IMR-90 (cell line): ENCODE results near the gene CARNS1. TPM values are rescaled to one million over a fixed set of nuclear protein-coding genes. Genes with fewer than 3 reads are reported as not detected.

Experiments used
- ATAC-seq: fragments of 200-7000 bp; cut with Tn5 transposase; 2 replicates; pipeline ENCODE4 v1.9.1; 2020; ENCODE audit warnings: low read depth, mild to moderate bottlenecking, moderate library complexity
- BruUV-seq: library from RNA; stranded (reverse); fragments of 400-500 nt; replicated peaks from 2 replicates; lab custom pipeline; 2021; lab: Mats Ljungman, UMichigan
- CTCF ChIA-PET: fragments of 300-600 bp; formaldehyde crosslinking; extraction: SDS; loops from one replicate; lab custom pipeline; 2021; ENCODE audit warnings: antibody characterized with exemption; lab: Yijun Ruan, JAX
- POLR2A ChIA-PET: fragments of 300-600 bp; sonication (Branson Sonifier 250); formaldehyde crosslinking; loops from one replicate; lab custom pipeline; 2022; ENCODE audit warnings: antibody characterized with exemption; ENCODE audit not compliant: unreplicated experiment; lab: Charles Lee
- DNase-seq: peaks from one replicate; pipeline ENCODE4 v3.0.0; 2013
- H2AFZ ChIP-seq: replicated peaks from 2 replicates; pipeline ENCODE3; 2013; ENCODE audit warnings: low read length, mild to moderate bottlenecking; ENCODE audit not compliant: poor library complexity
- H2AK5ac ChIP-seq: 2 replicates; pipeline ENCODE4 v1.6.1; 2013; ENCODE audit warnings: low read depth, low read length, inconsistent platforms
- H2AK9ac ChIP-seq: replicated peaks from 2 replicates; pipeline ENCODE3; 2013; ENCODE audit warnings: mild to moderate bottlenecking, low read depth, low read length, moderate library complexity; ENCODE audit not compliant: poor library complexity
- H2BK120ac ChIP-seq: 2 replicates; pipeline ENCODE4 v1.6.1; 2013; ENCODE audit warnings: low read depth, low read length, inconsistent platforms
- H2BK15ac ChIP-seq: 3 replicates; pipeline ENCODE4 v1.6.1; 2013; ENCODE audit warnings: low read depth, low read length, inconsistent platforms
- H2BK20ac ChIP-seq: 2 replicates; pipeline ENCODE4 v1.6.1; 2013; ENCODE audit warnings: low read depth, mild to moderate bottlenecking, inconsistent platforms, low read length, moderate library complexity
- H2BK5ac ChIP-seq: 2 replicates; pipeline ENCODE4 v1.6.1; 2013; ENCODE audit warnings: mild to moderate bottlenecking, low read depth, low read length, inconsistent platforms; ENCODE audit not compliant: poor library complexity, severe bottlenecking
- H3K14ac ChIP-seq: replicated peaks from 2 replicates; pipeline ENCODE4 v1.6.1; 2013; ENCODE audit warnings: low read depth, low read length, inconsistent platforms
- H3K18ac ChIP-seq: 2 replicates; pipeline ENCODE4 v1.6.1; 2013; ENCODE audit warnings: low read depth, low read length, control low read depth
- H3K23ac ChIP-seq: 2 replicates; pipeline ENCODE4 v1.6.1; 2013; ENCODE audit warnings: low read depth, low read length, inconsistent platforms
- H3K27ac ChIP-seq: 2 replicates; pipeline ENCODE4 v1.5.1; 2013; ENCODE audit warnings: mild to moderate bottlenecking, control low read depth, low read length; ENCODE audit not compliant: insufficient read depth
- H3K27me3 ChIP-seq: 2 replicates; pipeline ENCODE4 v1.6.1; 2013; ENCODE audit warnings: low read length; ENCODE audit not compliant: control insufficient read depth, insufficient read depth
- H3K36me3 ChIP-seq: 2 replicates; pipeline ENCODE4 v1.6.1; 2013; ENCODE audit warnings: low read length, mixed read lengths; ENCODE audit not compliant: control insufficient read depth, insufficient read depth
- H3K4ac ChIP-seq: 2 replicates; pipeline ENCODE4 v1.6.1; 2013; ENCODE audit warnings: low read depth, low read length, inconsistent platforms
- H3K4me1 ChIP-seq: 2 replicates; pipeline ENCODE4 v1.6.1; 2013; ENCODE audit warnings: low read length, mixed read lengths; ENCODE audit not compliant: control insufficient read depth, insufficient read depth
- H3K4me2 ChIP-seq: 2 replicates; pipeline ENCODE4 v1.6.1; 2013; ENCODE audit warnings: low read depth, mild to moderate bottlenecking, control low read depth, low read length, moderate library complexity
- H3K4me3 ChIP-seq: 2 replicates; pipeline ENCODE4 v1.5.1; 2013; ENCODE audit warnings: low read depth, mild to moderate bottlenecking, control low read depth, low read length, moderate library complexity; ENCODE audit not compliant: insufficient read depth
- H3K56ac ChIP-seq: 2 replicates; pipeline ENCODE4 v1.6.1; 2013; ENCODE audit warnings: low read length, inconsistent platforms; ENCODE audit not compliant: insufficient read depth; ENCODE audit errors: extremely low read depth
- H3K79me1 ChIP-seq, 2 experiments: 2 replicates each; pipeline ENCODE4 v1.6.1; 2013; ENCODE audit warnings: low read length in 2 of 2, inconsistent platforms in 1 of 2, low read depth in 1 of 2
- H3K9ac ChIP-seq: 2 replicates; pipeline ENCODE4 v1.6.1; 2013; ENCODE audit warnings: low read depth, low read length, control low read depth
- H3K9me1 ChIP-seq: 2 replicates; pipeline ENCODE4 v1.6.1; 2013; ENCODE audit warnings: low read length, inconsistent platforms; ENCODE audit not compliant: insufficient read depth
- H3K9me3 ChIP-seq: 2 replicates; pipeline ENCODE4 v1.6.1; 2013; ENCODE audit warnings: low read length; ENCODE audit not compliant: control insufficient read depth, insufficient read depth
- H4K20me1 ChIP-seq: 2 replicates; pipeline ENCODE4 v1.6.1; 2013; ENCODE audit warnings: low read length, inconsistent platforms; ENCODE audit not compliant: insufficient read depth
- H4K5ac ChIP-seq: 2 replicates; pipeline ENCODE4 v1.6.1; 2013; ENCODE audit warnings: mild to moderate bottlenecking, low read depth, low read length, control low read depth
- H4K8ac ChIP-seq, 2 experiments: 2 replicates each; pipeline ENCODE4 v1.6.1; 2013; ENCODE audit warnings: low read depth in 2 of 2, low read length in 2 of 2, control low read depth in 1 of 2, inconsistent platforms in 1 of 2
- H4K91ac ChIP-seq: 2 replicates; pipeline ENCODE4 v1.6.1; 2013; ENCODE audit warnings: low read depth, low read length, inconsistent platforms; ENCODE audit not compliant: insufficient read depth
- BHLHE40 ChIP-seq: fragments of 150-350 bp; IDR thresholded peaks from 2 replicates; pipeline ENCODE4 v1.6.1; 2016; ENCODE audit warnings: mild to moderate bottlenecking, low read depth, low read length
- CEBPB ChIP-seq: IDR thresholded peaks from 2 replicates; pipeline ENCODE4 v1.6.1; 2012; ENCODE audit warnings: low read depth, low read length, improper control_type of control experiment
- CHD1 ChIP-seq: IDR thresholded peaks from 2 replicates; pipeline ENCODE4 v1.6.1; 2012; ENCODE audit warnings: low read depth, low read length, improper control_type of control experiment
- FOS ChIP-seq: fragments of 150-350 bp; IDR thresholded peaks from 2 replicates; pipeline ENCODE4 v1.6.1; 2016; ENCODE audit warnings: low read depth, low read length
- MAZ ChIP-seq: IDR thresholded peaks from 2 replicates; pipeline ENCODE4 v1.6.1; 2012; ENCODE audit warnings: low read depth, mild to moderate bottlenecking, low read length, improper control_type of control experiment, moderate library complexity, borderline replicate concordance
- MXI1 ChIP-seq: IDR thresholded peaks from 2 replicates; pipeline ENCODE4 v1.6.1; 2012; ENCODE audit warnings: low read depth, mild to moderate bottlenecking, low read length, moderate library complexity, borderline replicate concordance
- NFE2L2 ChIP-seq: fragments of 150-350 bp; IDR thresholded peaks from 2 replicates; pipeline ENCODE4 v1.6.1; 2016; ENCODE audit warnings: low read depth, mild to moderate bottlenecking, low read length
- POLR2A ChIP-seq: IDR thresholded peaks from 2 replicates; pipeline ENCODE4 v1.6.1; 2012; ENCODE audit warnings: mild to moderate bottlenecking, low read depth, low read length
- RAD21 ChIP-seq: IDR thresholded peaks from 2 replicates; pipeline ENCODE4 v1.6.1; 2012; ENCODE audit warnings: low read length, improper control_type of control experiment
- RCOR1 ChIP-seq: IDR thresholded peaks from 2 replicates; pipeline ENCODE4 v1.6.1; 2012; ENCODE audit warnings: mild to moderate bottlenecking, low read length, improper control_type of control experiment; ENCODE audit not compliant: insufficient replicate concordance
- RFX5 ChIP-seq: IDR thresholded peaks from 2 replicates; pipeline ENCODE4 v1.8.0; 2012; ENCODE audit warnings: low read depth, mild to moderate bottlenecking, low read length, moderate library complexity
- SMC3 ChIP-seq: fragments of 150-350 bp; IDR thresholded peaks from 2 replicates; pipeline ENCODE4 v1.6.1; 2016; ENCODE audit warnings: low read depth, mild to moderate bottlenecking, antibody characterized with exemption, low read length, moderate library complexity
- WGBS, 2 experiments: methylation state at CpG; one replicate each; pipeline versions ENCODE4 v1.1.5 to v1.1.7; 2013; ENCODE audit warnings: missing lambda C conversion rate in 2 of 2; ENCODE audit not compliant: insufficient read length in 1 of 2; ENCODE audit errors: extremely low coverage in 2 of 2; 5-methylcytosine and 5-hydroxymethylcytosine counted together
- dilution Hi-C: fragments of 300-500 bp; cut with HindIII; formaldehyde crosslinking; loops from one replicate; pipeline ENCODE4 v1.14.3; 2018; ENCODE audit warnings: low sequenced_read_pairs; ENCODE audit not compliant: unreplicated experiment
- in situ Hi-C: fragments of 300-500 bp; cut with MboI; formaldehyde crosslinking; loops from 3 replicates; pipeline ENCODE4 v1.14.3; 2019; ENCODE audit warnings: low sequenced_read_pairs, inconsistent platforms, mixed read lengths
- intact Hi-C: fragments of 100-400 bp; cut with micrococcal nuclease; formaldehyde crosslinking; loops from 2 replicates; pipeline ENCODE4 v1.10.0; 2022
- polyA plus RNA-seq, 3 experiments: library from polyadenylated mRNA; depleted of rRNA; stranded (reverse); fragments of >200 nt; gene quantifications; 2 replicates each; pipeline ENCODE4 v1.2.3, GENCODE V29; 2012; ENCODE audit warnings: low replicate concordance in 1 of 3
- total RNA-seq: library from RNA; depleted of rRNA; stranded (reverse); fragments of >200 nt; gene quantifications from 2 replicates; pipeline ENCODE4 v1.2.3, GENCODE V29; 2012
- TF ChIP-seq, protein P1 (sequence below): fragments of 150-350 bp; IDR thresholded peaks from 2 replicates; pipeline ENCODE4 v1.6.1; 2017; ENCODE audit warnings: mild to moderate bottlenecking, antibody characterized with exemption, low read length, low read depth
- TF ChIP-seq, protein P2 (sequence below): conservative IDR thresholded peaks from 2 replicates; pipeline ENCODE4 v1.5.1; 2012; ENCODE audit warnings: mild to moderate bottlenecking, low read depth, low read length, improper control_type of control experiment

CARNS1 gene
- total and polyA plus RNA-seq, 2 of the 4 experiments (the other 2 are of a cell fraction): under 0.01 to 0.32 TPM

DNA sequence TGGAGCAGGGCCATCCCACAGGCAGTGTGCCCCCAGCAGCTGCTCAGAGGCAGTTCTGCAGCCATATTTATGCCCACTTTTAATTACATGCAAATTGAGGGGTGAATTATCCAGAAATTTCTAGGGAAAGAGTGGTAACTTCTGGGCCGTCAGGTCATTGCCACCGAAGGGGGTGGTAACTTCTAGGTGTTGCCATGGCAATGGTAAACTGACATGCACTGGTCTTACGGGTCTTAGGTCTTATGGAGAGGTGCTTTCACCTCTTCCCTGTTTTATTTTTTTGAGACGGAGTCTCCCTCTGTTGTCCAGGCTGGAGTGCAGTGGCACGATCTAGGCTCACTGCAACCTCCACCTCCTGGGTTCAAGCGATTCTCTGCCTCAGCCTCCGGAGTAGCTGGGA, 57.4 kb downstream of the CARNS1 start:
- in situ Hi-C loops: no loop called here
- POLR2A ChIA-PET: no interaction called here
- peaks cover 0 to 8% of the 10 kb centered on the region in 2 experiments; a peak in 2 of 4 replicates for H3K79me1 ChIP-seq
- no peaks in the 10 kb centered on the region for H4K20me1 ChIP-seq
- no peak overlapping the region for H3K9ac ChIP-seq
- H3K18ac ChIP-seq: no peak overlapping the region
- DNase-seq (no peak), ATAC-seq (no peak)
- no peak overlapping the region for H2BK5ac ChIP-seq
- BruUV-seq: no TSS peak
- H3K27ac ChIP-seq: no peak overlapping the region
- H2AK5ac ChIP-seq: no peak overlapping the region
- no peak overlapping the region for H2BK120ac ChIP-seq
- no peak overlapping the region for H3K14ac ChIP-seq
- no peak overlapping the region for H3K4me2 ChIP-seq
- H4K8ac ChIP-seq: no peak overlapping the region
- no peak overlapping the region for H4K5ac ChIP-seq
- H4K91ac ChIP-seq: no peak overlapping the region
- H2BK20ac ChIP-seq: no peak overlapping the region
- no peak overlapping the region for H2AFZ ChIP-seq
- peaks cover 3% of the 10 kb centered on the region for H3K27me3 ChIP-seq
- WGBS, 2 experiments: no CpG with 5 or more reads among the region's 7 CpGs
- H3K9me3 ChIP-seq: no peaks in the 10 kb centered on the region
- H3K4me1 ChIP-seq: peaks cover 4% of the 10 kb centered on the region
- TF ChIP-seq, protein P1, sequence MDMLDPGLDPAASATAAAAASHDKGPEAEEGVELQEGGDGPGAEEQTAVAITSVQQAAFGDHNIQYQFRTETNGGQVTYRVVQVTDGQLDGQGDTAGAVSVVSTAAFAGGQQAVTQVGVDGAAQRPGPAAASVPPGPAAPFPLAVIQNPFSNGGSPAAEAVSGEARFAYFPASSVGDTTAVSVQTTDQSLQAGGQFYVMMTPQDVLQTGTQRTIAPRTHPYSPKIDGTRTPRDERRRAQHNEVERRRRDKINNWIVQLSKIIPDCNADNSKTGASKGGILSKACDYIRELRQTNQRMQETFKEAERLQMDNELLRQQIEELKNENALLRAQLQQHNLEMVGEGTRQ: no peak
- TF ChIP-seq MAZ (no peak), RFX5 (no peak), POLR2A (no peak), SMC3 (no peak), BHLHE40 (no peak), RCOR1 (no peak), MXI1 (no peak), CEBPB (no peak), RAD21 (no peak), FOS (no peak), CHD1 (no peak), NFE2L2 (no peak)
- TF ChIP-seq, protein P2, sequence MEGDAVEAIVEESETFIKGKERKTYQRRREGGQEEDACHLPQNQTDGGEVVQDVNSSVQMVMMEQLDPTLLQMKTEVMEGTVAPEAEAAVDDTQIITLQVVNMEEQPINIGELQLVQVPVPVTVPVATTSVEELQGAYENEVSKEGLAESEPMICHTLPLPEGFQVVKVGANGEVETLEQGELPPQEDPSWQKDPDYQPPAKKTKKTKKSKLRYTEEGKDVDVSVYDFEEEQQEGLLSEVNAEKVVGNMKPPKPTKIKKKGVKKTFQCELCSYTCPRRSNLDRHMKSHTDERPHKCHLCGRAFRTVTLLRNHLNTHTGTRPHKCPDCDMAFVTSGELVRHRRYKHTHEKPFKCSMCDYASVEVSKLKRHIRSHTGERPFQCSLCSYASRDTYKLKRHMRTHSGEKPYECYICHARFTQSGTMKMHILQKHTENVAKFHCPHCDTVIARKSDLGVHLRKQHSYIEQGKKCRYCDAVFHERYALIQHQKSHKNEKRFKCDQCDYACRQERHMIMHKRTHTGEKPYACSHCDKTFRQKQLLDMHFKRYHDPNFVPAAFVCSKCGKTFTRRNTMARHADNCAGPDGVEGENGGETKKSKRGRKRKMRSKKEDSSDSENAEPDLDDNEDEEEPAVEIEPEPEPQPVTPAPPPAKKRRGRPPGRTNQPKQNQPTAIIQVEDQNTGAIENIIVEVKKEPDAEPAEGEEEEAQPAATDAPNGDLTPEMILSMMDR: no peak
- intact Hi-C loops: no loop called here
- dilution Hi-C loops: no loop called here
- no peaks in the 10 kb centered on the region for H3K36me3 ChIP-seq
- H3K4me3 ChIP-seq: no peak overlapping the region
- no peak overlapping the region for H2BK15ac ChIP-seq
- H2AK9ac ChIP-seq: peak overlapping the region; percentile 72
- no peak overlapping the region for H3K56ac ChIP-seq
- no peaks in the 10 kb centered on the region for H3K9me1 ChIP-seq
- CTCF ChIA-PET: interaction anchor here (0.6 kb wide), 1 partner anchor 72 kb away, joined by 3 read pairs; no protein-coding TSS in a partner anchor
- no peak overlapping the region for H3K4ac ChIP-seq
- H3K23ac ChIP-seq: no peak overlapping the region
